Umbilical cord (tissue), 2 donors: Measurements from ENCODE around the gene ADNP2. TPM values are rescaled to one million over a fixed set of nuclear protein-coding genes. Genes with fewer than 3 reads are reported as not detected.
"Not testable (repeated sequence)": the region's sequence is repeated elsewhere in the genome, so short reads cannot be mapped to it uniquely, and the experiment has no call there.

Source experiments
- DNase-seq: peaks from one replicate; pipeline ENCODE4 v3.0.0-alpha.2; 2015; ENCODE audit warnings: low spot score
- total RNA-seq: library from RNA; depleted of rRNA; stranded (reverse); fragments of >200 nt; gene quantifications from one replicate; pipeline ENCODE4 v1.2.3, GENCODE V29; 2014; ENCODE audit warnings: low replicate concordance; ENCODE audit not compliant: insufficient read depth

The ADNP2 gene
- total RNA-seq, 1 donor from 2014 or later, result 14.4 TPM

DNA sequence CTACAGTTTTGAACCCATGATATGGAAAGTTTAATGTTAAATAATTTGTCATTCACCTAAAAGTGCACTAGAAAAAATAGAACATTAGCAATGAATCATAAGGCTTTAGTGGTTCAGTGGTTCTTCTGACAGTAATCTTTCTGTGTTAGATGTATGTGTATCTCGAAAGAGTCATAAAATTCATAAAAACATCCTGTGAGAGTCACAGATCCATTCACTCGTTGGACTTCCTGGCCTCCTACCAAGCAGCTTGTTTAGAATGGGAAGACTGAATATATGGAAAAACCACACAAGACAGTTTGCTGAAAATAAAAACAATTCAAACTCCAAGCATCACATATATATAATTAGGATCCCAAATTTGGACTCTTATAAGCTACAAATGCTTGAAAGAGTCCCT lies 34.8 kb downstream of the ADNP2 start:
- DNase-seq, result peak; percentile 4

DNA sequence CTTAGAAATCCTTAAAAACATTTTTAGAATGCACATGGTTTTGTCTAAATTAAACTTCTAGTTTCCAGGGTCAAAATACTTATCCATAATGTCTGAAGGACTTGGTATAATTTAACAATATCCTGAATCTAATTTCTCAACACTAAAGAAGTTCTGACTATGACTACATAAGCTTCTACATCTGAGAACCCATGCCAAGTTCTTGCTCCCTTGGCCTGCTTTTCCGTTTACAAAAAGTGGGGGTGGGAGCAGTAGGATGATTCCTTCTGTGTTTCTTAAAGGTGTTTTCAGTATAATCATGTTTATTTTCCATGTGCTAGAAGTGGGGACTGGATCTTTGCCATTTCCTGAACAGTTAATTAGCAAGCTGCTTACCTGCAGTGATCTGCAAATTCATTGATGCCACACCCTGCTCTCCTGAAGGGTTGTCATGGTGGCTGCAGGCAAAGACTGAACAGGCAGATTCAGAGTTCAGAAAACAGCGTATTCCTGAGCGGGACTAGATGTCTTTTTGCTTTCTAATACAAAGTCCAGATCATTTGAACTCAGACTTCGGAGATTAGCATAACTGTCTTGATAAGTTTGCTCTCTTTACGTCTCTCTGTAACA lies 36.2 kb downstream of the ADNP2 start:
- no peak for DNase-seq

DNA sequence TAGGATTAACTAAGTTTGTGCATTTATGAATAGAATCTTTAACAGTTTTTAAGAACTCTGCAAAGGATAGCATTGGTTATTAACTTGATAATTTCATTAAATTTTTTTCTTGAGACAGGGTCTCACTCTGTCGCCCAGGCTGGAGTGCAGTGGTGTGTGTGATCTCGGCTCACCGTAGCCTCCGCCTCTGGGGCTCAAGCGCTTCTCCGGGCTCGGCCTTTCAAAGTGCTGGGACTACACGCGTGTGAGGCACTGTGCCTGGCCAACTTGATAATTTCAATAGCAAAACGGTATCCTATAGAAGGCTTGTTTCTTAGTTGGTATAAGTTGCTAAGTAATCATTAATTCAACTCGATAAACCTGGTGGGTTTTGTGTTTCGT lies 38.0 kb downstream of the ADNP2 start:
- DNase-seq, result peak; percentile 24

DNA sequence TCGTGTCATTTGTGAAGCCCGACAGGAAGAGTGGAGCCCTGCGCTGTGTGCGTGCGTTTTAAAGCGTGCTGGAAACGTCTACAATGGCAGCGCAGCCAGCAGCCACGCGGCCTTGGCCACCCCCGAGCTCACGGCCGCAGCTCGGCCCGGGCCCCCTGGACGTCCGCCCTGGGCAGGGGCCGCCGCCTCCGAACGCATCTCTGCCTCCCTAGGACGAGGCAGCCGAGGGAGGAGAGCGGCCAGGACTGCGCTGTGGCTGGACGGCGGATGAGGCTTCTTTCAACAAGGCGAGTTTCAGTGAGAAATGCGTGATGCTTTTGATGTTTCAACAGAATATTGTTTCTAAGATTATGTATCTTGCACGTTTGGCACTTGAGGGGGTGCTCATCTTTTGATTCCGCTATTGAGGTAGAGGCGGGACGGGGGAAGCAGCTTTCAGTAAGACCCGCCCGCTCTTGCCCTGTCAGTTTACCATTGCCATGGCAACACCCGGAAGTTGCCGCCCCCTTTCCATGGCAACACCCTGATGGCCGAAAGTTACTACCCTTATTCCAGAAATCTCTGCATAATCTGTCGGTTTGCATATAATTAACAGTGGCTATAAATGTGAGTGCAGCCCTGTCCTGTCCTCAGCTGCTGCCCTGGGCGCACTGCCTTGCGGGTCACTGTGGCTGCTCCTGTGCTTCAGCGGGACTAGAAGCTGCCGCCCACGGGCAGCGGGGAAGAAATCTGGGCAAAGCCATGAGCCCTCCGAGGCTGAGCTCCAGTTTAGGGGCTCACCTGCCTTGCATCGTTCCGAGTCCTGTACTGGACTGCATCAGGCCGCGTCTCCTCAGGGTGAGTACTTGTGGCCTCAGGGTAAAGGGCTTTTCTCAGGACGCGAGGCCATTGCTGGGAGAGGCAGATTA lies 38.6 kb downstream of the ADNP2 start:
- peak; percentile 89 for DNase-seq

DNA sequence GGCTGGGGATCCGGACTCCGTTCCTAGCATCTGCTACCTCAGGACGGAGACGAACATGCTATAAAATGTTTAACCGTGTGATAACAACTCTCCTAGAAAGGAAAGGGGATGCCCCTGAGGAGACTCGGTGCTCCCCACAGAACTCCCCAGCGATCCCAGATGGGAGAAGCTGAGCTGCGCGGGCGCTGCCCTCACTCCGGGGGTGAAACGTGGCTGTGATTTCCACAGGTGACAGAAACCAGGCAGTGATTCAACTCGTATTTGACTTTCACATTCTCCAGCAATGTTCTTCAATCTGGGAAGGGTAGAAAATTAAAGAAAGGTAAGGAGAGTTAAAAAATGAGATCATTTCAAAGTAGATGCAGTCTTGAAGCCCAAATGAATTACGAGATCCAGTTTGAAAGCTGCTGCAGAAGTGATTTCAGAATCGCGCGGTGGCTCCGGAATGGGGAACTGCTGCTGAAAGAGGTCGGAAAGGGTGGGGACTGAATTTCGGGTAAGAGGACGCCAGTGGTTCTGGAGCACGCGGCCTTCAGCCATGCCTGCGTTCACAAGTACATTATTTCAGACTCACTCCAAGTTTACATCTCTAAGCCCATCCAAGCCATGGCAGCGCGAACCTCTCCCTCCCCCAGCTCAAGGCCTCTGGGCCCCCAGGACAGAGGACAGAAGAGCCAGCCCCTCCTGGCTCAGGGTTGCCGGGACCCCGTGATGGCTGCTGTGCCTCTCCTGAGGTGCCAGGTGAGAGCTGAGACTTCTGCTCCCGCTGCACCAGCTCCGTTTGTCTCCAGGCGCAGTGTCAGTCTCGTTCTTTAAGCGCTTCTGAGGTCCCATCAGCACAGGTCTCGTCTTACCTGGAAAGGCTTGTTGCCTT lies 39.5 kb downstream of the ADNP2 start:
- peak; percentile 9 for DNase-seq

- no peak for DNase-seq
Measured at GRCh38 chr18:80149667-80150066, 40.6 kb downstream of the ADNP2 start.

DNA sequence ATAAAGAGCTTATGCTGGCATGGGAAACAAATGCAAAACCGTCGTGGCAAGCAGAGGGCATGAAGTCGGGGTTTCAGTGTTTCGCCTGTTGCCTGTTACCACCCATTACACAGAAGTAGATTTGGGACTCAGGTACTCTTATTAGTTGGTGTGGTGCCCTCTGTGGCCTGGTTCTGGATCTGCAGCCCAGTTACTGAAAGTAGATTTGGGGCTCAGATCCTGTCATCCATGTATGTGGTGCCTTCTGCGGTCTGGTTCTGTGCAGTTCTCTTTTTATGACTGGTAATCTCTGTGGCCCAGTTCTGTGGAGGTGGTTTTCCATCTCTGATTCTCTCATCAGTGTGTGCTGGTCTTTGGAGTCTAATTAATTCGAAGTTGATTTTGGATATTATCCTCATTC lies 45.2 kb downstream of the ADNP2 start:
- DNase-seq, result no peak

GRCh38 chr18:80157708-80158343 lies 48.8 kb downstream of the ADNP2 start:
- DNase-seq, result peak; percentile 80

- no peak for DNase-seq
Measured at GRCh38 chr18:80158365-80158764, 49.3 kb downstream of the ADNP2 start.

GRCh38 chr18:80159713-80160636 lies 50.9 kb downstream of the ADNP2 start:
- peak; percentile 39 for DNase-seq

DNA sequence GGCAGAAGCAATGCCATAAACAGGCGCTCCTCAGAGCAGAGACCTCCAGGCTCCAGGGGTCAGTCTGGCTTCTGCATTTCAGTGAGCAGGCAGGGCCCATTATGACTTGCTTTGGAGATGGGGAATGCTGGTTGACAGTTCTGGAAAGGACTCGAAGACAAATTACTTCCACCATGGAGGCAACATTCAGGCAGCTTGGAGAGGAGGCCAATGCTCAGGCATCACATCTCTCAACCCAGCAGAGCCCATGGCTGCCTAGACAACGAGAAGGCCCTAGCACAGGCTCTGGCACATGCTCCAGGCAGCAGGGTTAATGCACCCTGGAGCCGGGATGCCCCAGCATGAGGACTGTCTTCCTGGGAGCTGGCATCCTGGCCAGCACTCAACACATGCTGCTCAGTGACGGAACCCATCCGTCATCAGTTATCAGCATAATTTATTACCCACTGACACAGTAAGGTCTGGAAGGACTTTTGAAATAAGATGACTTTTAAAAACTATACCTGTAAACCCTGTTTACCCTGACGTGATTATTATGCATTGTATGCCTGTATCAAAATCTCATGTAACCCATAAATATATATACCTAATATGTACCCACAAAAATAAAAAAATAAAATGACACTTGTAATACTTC lies 52.8 kb downstream of the ADNP2 start:
- DNase-seq, result no peak

DNA sequence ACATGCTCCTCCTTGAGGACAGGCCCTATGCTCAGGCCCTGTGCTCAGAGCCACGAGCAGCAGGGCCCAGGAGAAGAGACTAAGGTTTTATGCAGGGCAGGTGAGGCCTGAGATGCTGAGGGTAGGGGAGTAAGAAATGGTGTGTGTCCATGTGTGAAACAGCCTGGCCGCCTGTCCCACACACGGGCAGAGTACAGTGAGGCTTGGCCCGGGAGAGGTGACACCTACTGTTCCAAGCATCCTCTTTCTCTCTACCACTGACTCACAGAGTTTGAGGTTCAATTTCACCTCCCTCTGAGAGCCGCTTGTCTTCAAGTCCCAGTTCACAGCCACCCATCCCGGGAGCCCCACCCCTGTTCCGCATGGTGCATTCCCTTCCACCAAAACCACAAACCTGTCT lies 54.1 kb downstream of the ADNP2 start:
- no peak for DNase-seq

- not testable (repeated sequence) for DNase-seq
Measured at GRCh38 chr18:80164727-80165355, 55.8 kb downstream of the ADNP2 start.

- no peak for DNase-seq
Measured at GRCh38 chr18:80166240-80166639, 57.2 kb downstream of the ADNP2 start.

DNA sequence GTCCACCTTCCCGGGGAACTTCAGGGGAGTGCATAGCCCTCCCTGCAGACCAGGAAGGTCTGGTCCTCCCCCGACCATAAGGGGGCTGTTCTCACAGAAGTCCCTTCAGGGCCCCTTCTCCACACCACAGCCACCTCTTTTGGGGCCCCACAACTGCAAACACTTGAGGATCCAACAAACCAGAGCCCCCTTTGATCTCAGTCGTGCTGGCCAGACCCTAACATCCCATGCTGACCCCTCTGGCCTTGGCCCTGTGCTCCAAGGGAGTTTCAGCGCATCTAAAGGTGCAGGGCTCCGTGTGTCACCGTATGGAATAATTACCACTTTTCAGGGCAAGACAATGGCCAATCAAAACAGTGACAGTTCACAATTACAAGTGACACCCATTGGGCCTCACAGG lies 57.7 kb downstream of the ADNP2 start:
- no peak for DNase-seq

GRCh38 chr18:80167331-80167730 lies 58.3 kb downstream of the ADNP2 start:
- no peak for DNase-seq

GRCh38 chr18:80167931-80168330 lies 58.9 kb downstream of the ADNP2 start:
- DNase-seq, result no peak

DNA sequence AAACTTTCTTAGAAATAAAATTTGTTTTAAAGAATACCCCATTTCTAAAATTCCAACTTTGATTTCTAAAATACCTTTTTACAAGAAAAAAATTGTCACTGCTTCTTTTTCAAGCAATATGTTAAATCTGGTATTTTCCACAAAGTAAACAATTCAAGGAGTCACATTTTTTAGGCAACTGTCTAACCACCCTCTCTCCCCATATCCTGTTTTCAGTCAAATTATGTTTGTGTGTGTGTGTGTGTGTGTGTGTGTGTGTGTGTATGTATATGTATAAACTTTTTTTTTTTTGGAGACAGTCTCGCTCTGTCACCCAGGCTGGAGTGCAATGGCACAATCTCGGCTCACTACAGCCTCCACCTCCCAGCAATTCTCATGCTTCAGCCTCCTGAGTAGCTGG lies 59.3 kb downstream of the ADNP2 start:
- no peak for DNase-seq

DNA sequence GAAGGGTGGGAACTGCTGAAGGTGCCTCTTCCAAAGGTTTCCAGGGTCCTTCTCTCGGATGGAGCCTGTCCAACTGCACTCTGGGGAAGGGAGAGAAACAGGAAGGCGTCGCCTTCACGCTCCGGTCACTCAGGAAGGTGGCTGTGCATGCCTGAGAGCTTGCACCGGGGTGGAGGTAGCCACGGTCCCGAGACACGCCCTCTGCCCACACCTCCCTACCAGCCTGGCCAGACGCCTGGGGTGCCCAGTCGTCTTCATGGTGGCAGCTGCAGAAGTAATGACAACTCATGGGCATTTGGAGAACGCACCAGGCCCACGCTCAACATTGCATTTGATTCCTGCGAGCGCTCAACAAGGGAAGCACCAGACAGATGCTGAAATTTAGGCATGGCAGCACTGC lies 59.9 kb downstream of the ADNP2 start:
- no peak for DNase-seq

- DNase-seq, result no peak
Measured at GRCh38 chr18:80169607-80170006, 60.5 kb downstream of the ADNP2 start.
